H1 (cell line): ENCODE results near the gene LINC01488. TPM values are rescaled to one million over a fixed set of nuclear protein-coding genes. Genes with fewer than 3 reads are reported as not detected.

Experiments
- CTCF ChIA-PET: fragments of 300-600 bp; sonication (Branson Sonifier 250); formaldehyde crosslinking; loops from one replicate; lab custom pipeline; 2021; ENCODE audit not compliant: partially characterized antibody; lab: Charles Lee
- POLR2A ChIA-PET: fragments of 300-600 bp; sonication (Branson Sonifier 250); formaldehyde crosslinking; loops from one replicate; lab custom pipeline; 2021; ENCODE audit warnings: inconsistent platforms; ENCODE audit not compliant: partially characterized antibody; lab: Charles Lee
- DNase-seq, 2 experiments: peaks; one replicate each; pipeline versions ENCODE4 v3.0.0 to v3.0.0-alpha.2; 2010 to 2022; ENCODE audit warnings: low spot score in 2 of 2, low read depth in 1 of 2, mixed read lengths in 1 of 2
- FAIRE-seq: peaks from 2 replicates; lab custom pipeline; 2011; peaks lifted over from hg19 to GRCh38; lab: Jason Lieb, UNC
- H2AFZ ChIP-seq: 2 replicates; pipeline ENCODE4 v1.8.1; 2012; ENCODE audit warnings: low read length, inconsistent platforms
- H2AK5ac ChIP-seq: 2 replicates; pipeline ENCODE4 v1.6.1; 2013; ENCODE audit warnings: low read depth, low read length
- H2BK120ac ChIP-seq: replicated peaks from 2 replicates; pipeline ENCODE3; 2013; ENCODE audit warnings: low read depth, low read length, inconsistent platforms
- H2BK12ac ChIP-seq: 2 replicates; pipeline ENCODE4 v1.6.1; 2013; ENCODE audit warnings: low read depth, low read length
- H2BK15ac ChIP-seq: 2 replicates; pipeline ENCODE4 v1.6.1; 2013; ENCODE audit warnings: low read length
- H2BK20ac ChIP-seq: 2 replicates; pipeline ENCODE4 v1.6.1; 2013; ENCODE audit warnings: low read length
- H2BK5ac ChIP-seq: 2 replicates; pipeline ENCODE4 v1.6.1; 2013; ENCODE audit warnings: low read depth, low read length
- H3K14ac ChIP-seq: 2 replicates; pipeline ENCODE4 v1.6.1; 2013; ENCODE audit warnings: inconsistent platforms; ENCODE audit not compliant: insufficient read length
- H3K18ac ChIP-seq: 2 replicates; pipeline ENCODE4 v1.6.1; 2013; ENCODE audit warnings: low read length; ENCODE audit errors: extremely low read depth
- H3K23ac ChIP-seq: 2 replicates; pipeline ENCODE4 v1.6.1; 2013; ENCODE audit warnings: inconsistent platforms; ENCODE audit not compliant: insufficient read length
- H3K23me2 ChIP-seq: 2 replicates; pipeline ENCODE4 v1.6.1; 2013; ENCODE audit warnings: low read depth, low read length
- H3K27ac ChIP-seq: 2 replicates; pipeline ENCODE4 v1.6.1; 2011; ENCODE audit warnings: low read depth, low read length, inconsistent platforms
- H3K27me3 ChIP-seq, 4 experiments: replicated peaks in 1 of 4; 1 replicate in 1 of 4; 2 replicates in 3 of 4; pipeline versions ENCODE4 v1.6.1 to v1.8.1; 2011 to 2013; ENCODE audit warnings: low read length in 3 of 4, mild to moderate bottlenecking in 3 of 4, inconsistent platforms in 2 of 4, mixed read lengths in 2 of 4, moderate library complexity in 1 of 4; ENCODE audit not compliant: control insufficient read depth in 3 of 4, insufficient read depth in 3 of 4; ENCODE audit errors: extremely low read depth in 1 of 4
- H3K36me3 ChIP-seq, 4 experiments: 2 replicates each; pipeline versions ENCODE4 v1.6.1 to v1.8.1; 2011 to 2013; ENCODE audit warnings: mild to moderate bottlenecking in 4 of 4, low read length in 3 of 4, moderate library complexity in 2 of 4, control low read depth in 1 of 4, inconsistent platforms in 1 of 4; ENCODE audit not compliant: insufficient read depth in 4 of 4, control insufficient read depth in 2 of 4
- H3K4ac ChIP-seq: replicated peaks from 2 replicates; pipeline ENCODE3; 2013; ENCODE audit warnings: low read length, low read depth, mixed read lengths, inconsistent platforms; ENCODE audit not compliant: insufficient read length
- H3K4me1 ChIP-seq, 4 experiments: replicated peaks in 1 of 4; 1 replicate in 1 of 4; 2 replicates in 3 of 4; pipeline versions ENCODE4 v1.6.1 to v1.8.1; 2011 to 2013; ENCODE audit warnings: low read length in 3 of 4, inconsistent platforms in 2 of 4, mixed read lengths in 1 of 4; ENCODE audit not compliant: insufficient read depth in 4 of 4, control insufficient read depth in 3 of 4
- H3K4me2 ChIP-seq, 2 experiments: 2 replicates each; pipeline versions ENCODE4 v1.6.1 to v1.8.1; 2011 to 2013; ENCODE audit warnings: low read depth in 2 of 2, low read length in 2 of 2, control low read depth in 1 of 2, inconsistent platforms in 1 of 2, mild to moderate bottlenecking in 1 of 2; ENCODE audit not compliant: insufficient read depth in 1 of 2
- H3K4me3 ChIP-seq, 4 experiments: fragments of 200-600, 300-600 bp in 1 of 4; sonication (generic), shearing (Covaris generic), sonication (Bioruptor Twin) in 1 of 4; 2 replicates each; pipeline versions ENCODE4 v1.5.1 to v1.8.1; 2011 to 2016; ENCODE audit warnings: low read length in 4 of 4, low read depth in 3 of 4, control low read depth in 2 of 4, inconsistent platforms in 2 of 4, mild to moderate bottlenecking in 2 of 4, mixed read lengths in 1 of 4, moderate library complexity in 1 of 4; ENCODE audit not compliant: insufficient read depth in 2 of 4; ENCODE audit errors: extremely low read depth in 1 of 4
- H3K56ac ChIP-seq: replicated peaks from 2 replicates; pipeline ENCODE3; 2013; ENCODE audit warnings: low read depth, mild to moderate bottlenecking, mixed read lengths, low read length, inconsistent platforms; ENCODE audit not compliant: insufficient read length
- H3K79me1 ChIP-seq: 2 replicates; pipeline ENCODE4 v1.6.1; 2013; ENCODE audit warnings: low read depth, low read length, control low read depth
- H3K79me2 ChIP-seq, 2 experiments: 2 replicates each; pipeline versions ENCODE4 v1.6.1 to v1.8.1; 2012 to 2013; ENCODE audit warnings: low read length in 2 of 2, mild to moderate bottlenecking in 2 of 2, inconsistent platforms in 1 of 2; ENCODE audit not compliant: insufficient read depth in 2 of 2, control insufficient read depth in 1 of 2
- H3K9ac ChIP-seq, 4 experiments: replicated peaks in 1 of 4; 1 replicate in 1 of 4; 2 replicates in 3 of 4; pipeline versions ENCODE4 v1.6.1 to v1.8.1; 2011 to 2013; ENCODE audit warnings: low read depth in 3 of 4, low read length in 3 of 4, control low read depth in 2 of 4, mild to moderate bottlenecking in 2 of 4, moderate library complexity in 2 of 4, inconsistent platforms in 1 of 4; ENCODE audit errors: extremely low read depth in 1 of 4
- H3K9me3 ChIP-seq, 2 experiments: 2 replicates each; pipeline versions ENCODE4 v1.6.1 to v1.8.1; 2012 to 2013; ENCODE audit warnings: mild to moderate bottlenecking in 2 of 2, moderate library complexity in 2 of 2, control low read depth in 1 of 2, inconsistent platforms in 1 of 2, low read depth in 1 of 2, low read length in 1 of 2, mixed read lengths in 1 of 2; ENCODE audit not compliant: insufficient read depth in 2 of 2
- H4K20me1 ChIP-seq, 2 experiments: replicated peaks in 1 of 2; 2 replicates each; pipeline versions ENCODE3 to v1.8.1; 2011 to 2013; ENCODE audit warnings: inconsistent platforms in 2 of 2, low read length in 2 of 2, mild to moderate bottlenecking in 1 of 2; ENCODE audit not compliant: insufficient read depth in 2 of 2, control insufficient read depth in 1 of 2
- H4K5ac ChIP-seq: 2 replicates; pipeline ENCODE4 v1.6.1; 2013; ENCODE audit warnings: low read length, low read depth, mixed read lengths, inconsistent platforms; ENCODE audit not compliant: insufficient read length
- H4K8ac ChIP-seq: 2 replicates; pipeline ENCODE4 v1.8.0; 2013; ENCODE audit warnings: mild to moderate bottlenecking, moderate library complexity, low read length, inconsistent platforms; ENCODE audit not compliant: insufficient read depth; ENCODE audit errors: extremely low read depth
- H4K91ac ChIP-seq: replicated peaks from 2 replicates; pipeline ENCODE3; 2013; ENCODE audit warnings: low read length, mixed read lengths, inconsistent platforms; ENCODE audit not compliant: insufficient read length
- CBX8 ChIP-seq: fragments of 300-800, 300-1000 bp; sonication (generic); IDR thresholded peaks from 2 replicates; pipeline ENCODE4 v1.7.1; 2016; ENCODE audit warnings: low read depth, low read length, borderline replicate concordance
- RAD21 ChIP-seq, 2 experiments: IDR thresholded peaks in 1 of 2; conservative IDR thresholded peaks in 1 of 2; 2 replicates each; pipeline ENCODE4 v1.6.1; 2011; ENCODE audit warnings: low read depth in 2 of 2, low read length in 2 of 2, improper control_type of control experiment in 1 of 2, inconsistent platforms in 1 of 2, mild to moderate bottlenecking in 1 of 2, moderate library complexity in 1 of 2
- WGBS, 2 experiments: shearing (Covaris generic) in 1 of 2; methylation state at CpG; one replicate each; pipeline versions ENCODE4 v1.1.6 to v1.1.7; 2013 to 2015; ENCODE audit warnings: low lambda C conversion rate in 2 of 2, mixed read lengths in 2 of 2, inconsistent platforms in 1 of 2, low coverage in 1 of 2, missing lambda C conversion rate in 1 of 2; ENCODE audit not compliant: insufficient replicate concordance in 2 of 2, insufficient coverage in 1 of 2, insufficient read length in 1 of 2; ENCODE audit errors: extremely low coverage in 1 of 2, missing lambda C conversion rate in 1 of 2; 5-methylcytosine and 5-hydroxymethylcytosine counted together
- polyA plus RNA-seq, 7 experiments: library from polyadenylated mRNA; depleted of rRNA in 3 of 7; stranded (reverse) in 5 of 7; unstranded in 2 of 7; fragments of >200 nt in 5 of 7; fragments of 200-250 nt in 2 of 7; gene quantifications; 1 replicate in 5 of 7; 2 replicates in 1 of 7; 4 replicates in 1 of 7; pipeline versions ENCODE4 v1.2.1 to v1.2.3, GENCODE V29; 2011 to 2013; ENCODE audit warnings: missing spikeins in 2 of 7, mixed read lengths in 2 of 7
- total RNA-seq: library from RNA; stranded (reverse); fragmentation: NEBNext Ultra II Directional; extraction: Animal tissue kit (Norgen Biotek cat#: 25700); gene quantifications from 2 replicates; pipeline ENCODE4 v1.2.1, GENCODE V29; 2021

LINC01488 gene
- total and polyA plus RNA-seq, 2 of the 8 experiments (the other 6 are each of a cell fraction or from before 2014, with no cell fraction given) = not detected

- DNase-seq (no peak), FAIRE-seq (no peak)
- Histone ChIP-seq H3K36me3 (no peaks in the 10 kb centered on the region), H3K56ac (no peak overlapping the region), H3K23me2 (peaks cover 7% of the 10 kb centered on the region; the same call in 1 of the 2 replicates), H3K9me3 (no peaks in the 10 kb centered on the region), H3K4ac (no peak overlapping the region), H4K8ac (no peak overlapping the region), H3K4me3 (no peak overlapping the region), H4K91ac (no peak overlapping the region), H4K20me1 (no peaks in the 10 kb centered on the region), H2BK20ac (0 out of 2 replicates have a peak overlapping the region, but pooled peaks have one; percentile 86), H3K27me3 (no peaks in the 10 kb centered on the region), H2BK15ac (peak overlapping the region; percentile 81), H2AK5ac (no peak overlapping the region), H3K9ac (no peak overlapping the region), H2AFZ (no peak overlapping the region), H2BK12ac (no peak overlapping the region), H3K79me2 (no peaks in the 10 kb centered on the region), H3K18ac (no peak overlapping the region; the same call in 1 of the 2 replicates), H2BK5ac (peak overlapping the region; percentile 52; the same call in 1 of the 2 replicates), H2BK120ac (no peak overlapping the region), H3K23ac (no peak overlapping the region), H3K14ac (no peak overlapping the region), H3K27ac (no peak overlapping the region), H3K4me2 (no peak overlapping the region), H4K5ac (no peak overlapping the region), H3K4me1 (peaks cover 0 to 13% (median 3%) of the 10 kb centered on the region in 4 experiments; a peak in 3 of 7 replicates), H3K79me1 (no peaks in the 10 kb centered on the region)
- TF ChIP-seq RAD21 (IDR thresholded peaks at IDR 0.05 in 1 of 2, conservative IDR thresholded peaks at IDR 0.05 in 1 of 2; ENCODE audit: low read depth in 2 of 2, low read length in 2 of 2) = no peak
- TF ChIP-seq CBX8 = no peak
- POLR2A ChIA-PET = no interaction called here
- 94% methylated on average over 15 of the region's 17 CpGs; no CpG with 5 or more reads in 1 of the 2 experiments for WGBS, 2 experiments
- CTCF ChIA-PET = interaction anchor here (0.7 to 1.5 kb wide), 5 partner anchors 38 to 176 kb away, joined by 3 to 5 read pairs (median 3); partner anchors contain the start of gene CCND1
Measured at GRCh38 chr11:69486056-69486772, 4.8 kb downstream of the LINC01488 start.
